Transverse colon (tissue), 3 donors: ENCODE measurements around the gene UNC5B.

ENCODE experiments used
- CTCF ChIP-seq, 5 experiments: fragments of 200-600 bp in 3 of 5; fragments of 450-650 bp in 2 of 5; sonication (generic) in 3 of 5; IDR thresholded peaks; 1 replicate in 2 of 5; 2 replicates in 3 of 5; pipeline ENCODE4 v1.5.1; 2016 to 2017; ENCODE audit warnings: antibody characterized with exemption in 5 of 5, inconsistent platforms in 3 of 5, mild to moderate bottlenecking in 2 of 5, moderate library complexity in 1 of 5
- EP300 ChIP-seq: sonication (generic); formaldehyde crosslinking; IDR thresholded peaks from one replicate; pipeline ENCODE4 v1.6.1; 2017; ENCODE audit warnings: antibody characterized with exemption, low read depth
- POLR2A ChIP-seq: fragments of 450-650 bp; IDR thresholded peaks from one replicate; pipeline ENCODE4 v1.6.1; 2016; ENCODE audit warnings: antibody characterized with exemption, mild to moderate bottlenecking, moderate library complexity

- TF ChIP-seq EP300 = no peak
- no peak for TF ChIP-seq CTCF (IDR thresholded peaks at IDR 0.05)
- no peak for TF ChIP-seq POLR2A
Observed at GRCh38 chr10:71299071-71299785, 86.9 kb downstream of the UNC5B start.
